Tibial artery (tissue), 4 donors: Measurements from ENCODE around the gene YIPF1.

Experiments
- DNase-seq, 2 donors: peaks; one replicate each; pipeline ENCODE4 v3.0.0-alpha.2; 2019
- H3K27ac ChIP-seq, 2 donors: fragments of 200-600 bp; sonication (generic) in 1 of 2; 1 replicate in 1 of 2; 2 replicates in 1 of 2; pipeline ENCODE4 v1.5.1; 2018 to 2019; ENCODE audit warnings: mild to moderate bottlenecking in 1 of 2
- H3K27me3 ChIP-seq, 2 donors: fragments of 200-600 bp; sonication (generic) in 1 of 2; one replicate each; pipeline versions ENCODE4 v1.5.1 to v1.6.0; 2016 to 2019
- H3K36me3 ChIP-seq, 3 donors: fragments of 200-600 bp; sonication (generic) in 2 of 3; one replicate each; pipeline ENCODE4 v1.5.1; 2016 to 2019; ENCODE audit warnings: mild to moderate bottlenecking in 2 of 3
- H3K4me1 ChIP-seq, 4 donors: fragments of 200-600 bp; sonication (generic) in 2 of 4; 1 replicate in 3 of 4; 2 replicates in 1 of 4; pipeline ENCODE4 v1.5.1; 2016 to 2019
- H3K4me3 ChIP-seq, 2 donors: fragments of 200-600 bp; sonication (generic) in 1 of 2; 1 replicate in 1 of 2; 2 replicates in 1 of 2; pipeline ENCODE4 v1.5.1; 2018 to 2019; ENCODE audit warnings: mild to moderate bottlenecking in 2 of 2
- H3K9me3 ChIP-seq, 3 donors: fragments of 200-600 bp; sonication (generic) in 1 of 3; one replicate each; pipeline ENCODE4 v1.5.1; 2016 to 2019
- CTCF ChIP-seq, 2 experiments: fragments of 200-600 bp in 1 of 2; fragments of 450-650 bp in 1 of 2; IDR thresholded peaks; one replicate each; pipeline ENCODE4 v1.5.1; 2017 to 2019; ENCODE audit warnings: antibody characterized with exemption in 2 of 2, mild to moderate bottlenecking in 1 of 2, moderate library complexity in 1 of 2
- intact Hi-C: fragments of 100-400 bp; cut with DNase I; formaldehyde crosslinking; loops from one replicate; pipeline ENCODE4 v1.15.0; 2023; ENCODE audit warnings: low total_unique reads

YIPF1 gene

GRCh38 chr1:53930932-53931331, 41.3 kb upstream of the YIPF1 start:
- no peak for DNase-seq
- Histone ChIP-seq H3K27me3 (no peaks in the 10 kb centered on the region), H3K9me3 (peaks cover 0 to 2% (median 0%) of the 10 kb centered on the region in 3 donors), H3K27ac (no peak overlapping the region), H3K4me3 (no peak overlapping the region), H3K4me1 (no peaks in the 10 kb centered on the region), H3K36me3 (peaks cover 14 to 32% (median 29%) of the 10 kb centered on the region in 3 donors)
- intact Hi-C loops: no loop called here
- TF ChIP-seq CTCF (IDR thresholded peaks at IDR 0.05): no peak

DNA sequence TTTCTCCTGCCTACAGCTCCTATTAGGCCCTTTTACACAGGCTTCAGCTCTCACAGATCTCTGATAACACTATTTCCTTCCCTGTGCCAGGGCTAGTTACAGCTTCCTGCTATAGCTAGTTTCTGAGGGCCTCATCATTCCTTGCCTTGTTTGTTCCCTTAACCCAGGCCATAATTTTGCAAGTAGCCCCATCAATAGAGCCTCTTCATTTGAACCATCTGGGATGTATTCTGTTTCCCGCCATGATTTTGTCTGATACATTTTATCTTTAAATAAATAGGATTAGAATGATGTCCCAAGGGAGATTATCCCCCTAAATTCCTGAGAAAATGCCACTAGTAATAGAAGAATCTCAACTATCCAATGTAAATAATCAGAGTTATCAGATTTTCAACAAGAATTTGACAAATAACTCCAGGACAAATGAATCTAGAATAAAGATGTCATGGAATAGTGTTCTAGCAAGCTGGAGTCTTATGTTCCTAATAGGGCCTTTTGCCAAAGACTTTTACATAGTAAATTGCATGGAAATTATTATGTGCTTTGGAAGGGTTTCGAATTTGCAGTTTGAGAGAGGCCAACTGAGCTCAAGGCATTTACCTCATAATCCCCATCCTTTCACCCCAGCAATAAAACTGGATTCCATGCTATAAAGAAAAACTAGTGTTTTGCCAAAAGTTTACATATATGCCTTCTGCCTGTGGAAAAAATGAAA, 39.8 kb upstream of the YIPF1 start:
- H3K27ac ChIP-seq: no peak overlapping the region
- H3K4me1 ChIP-seq: no peaks in the 10 kb centered on the region
- no peak overlapping the region for H3K4me3 ChIP-seq
- no peak for DNase-seq
- H3K9me3 ChIP-seq: peaks cover 0 to 2% (median 0%) of the 10 kb centered on the region in 3 donors
- no peak for TF ChIP-seq CTCF (IDR thresholded peaks at IDR 0.05)
- peaks cover 8 to 33% (median 22%) of the 10 kb centered on the region in 3 donors for H3K36me3 ChIP-seq
- intact Hi-C loops: no loop called here
- no peaks in the 10 kb centered on the region for H3K27me3 ChIP-seq

GRCh38 chr1:53927376-53927881, 37.8 kb upstream of the YIPF1 start:
- Histone ChIP-seq H3K4me3 (no peak overlapping the region), H3K4me1 (no peaks in the 10 kb centered on the region), H3K27ac (no peak overlapping the region), H3K27me3 (no peaks in the 10 kb centered on the region), H3K9me3 (peaks cover 0 to 2% (median 0%) of the 10 kb centered on the region in 3 donors), H3K36me3 (peaks cover 10 to 43% (median 31%) of the 10 kb centered on the region in 3 donors)
- no peak for DNase-seq
- no peak for TF ChIP-seq CTCF (IDR thresholded peaks at IDR 0.05)
- intact Hi-C loops: no loop called here

DNA sequence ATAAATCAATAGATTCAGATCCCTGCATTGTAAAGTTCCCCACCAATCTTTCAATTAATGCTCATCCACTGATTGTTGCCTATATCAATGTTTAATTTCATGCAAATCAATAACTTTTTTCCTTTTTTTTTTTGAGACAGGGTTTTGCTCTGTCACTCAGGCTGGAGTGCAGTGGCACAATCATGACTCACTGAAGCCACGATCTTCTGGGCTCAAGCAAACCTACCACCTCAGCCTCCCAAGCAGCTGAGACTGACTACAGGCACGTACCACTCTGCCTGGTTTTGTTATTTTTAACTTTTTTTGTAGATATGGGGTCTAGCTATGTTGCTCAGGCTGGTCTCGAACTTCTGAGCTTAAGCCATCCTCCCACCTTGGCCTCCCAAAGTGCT, 30.1 kb upstream of the YIPF1 start:
- TF ChIP-seq CTCF (IDR thresholded peaks at IDR 0.05): no peak
- Histone ChIP-seq H3K4me3 (no peak overlapping the region), H3K9me3 (no peaks in the 10 kb centered on the region), H3K4me1 (no peaks in the 10 kb centered on the region), H3K27me3 (no peaks in the 10 kb centered on the region), H3K36me3 (peaks cover 14 to 45% (median 41%) of the 10 kb centered on the region in 3 donors), H3K27ac (no peak overlapping the region)
- DNase-seq: no peak
- intact Hi-C loops: no loop called here

- Histone ChIP-seq H3K27ac (no peak overlapping the region), H3K36me3 (peaks cover 14 to 45% (median 43%) of the 10 kb centered on the region in 3 donors), H3K9me3 (no peaks in the 10 kb centered on the region), H3K27me3 (no peaks in the 10 kb centered on the region), H3K4me1 (no peaks in the 10 kb centered on the region), H3K4me3 (no peak overlapping the region)
- TF ChIP-seq CTCF (IDR thresholded peaks at IDR 0.05): no peak
- intact Hi-C loops: no loop called here
- DNase-seq: no peak
Observed at GRCh38 chr1:53918343-53918742, 28.7 kb upstream of the YIPF1 start.
